ENCODE results near the gene TMEM62. TPM values are rescaled to one million over a fixed set of nuclear protein-coding genes. Genes with fewer than 3 reads are reported as not detected.
"Not testable (repeated sequence)": the region's sequence is repeated elsewhere in the genome, so short reads cannot be mapped to it uniquely, and the experiment has no call there.

TMEM62 gene
- polyA plus RNA-seq, 2 of the 4 experiments (the other 2 are of a cell fraction), result 6.9 to 7.8 TPM

GRCh38 chr15:43169888-43170287 lies 36.5 kb downstream of the TMEM62 start:
- no peak for TF ChIP-seq KDM5A (IDR thresholded peaks at IDR 0.05)
- no peak for TF ChIP-seq ZFP36 (IDR thresholded peaks at IDR 0.05; ENCODE audit: borderline replicate concordance, partially characterized antibody)
- no peak for TF ChIP-seq CBX2 (IDR thresholded peaks at IDR 0.05; ENCODE audit: borderline replicate concordance, low read depth)
- TF ChIP-seq, protein P1, sequence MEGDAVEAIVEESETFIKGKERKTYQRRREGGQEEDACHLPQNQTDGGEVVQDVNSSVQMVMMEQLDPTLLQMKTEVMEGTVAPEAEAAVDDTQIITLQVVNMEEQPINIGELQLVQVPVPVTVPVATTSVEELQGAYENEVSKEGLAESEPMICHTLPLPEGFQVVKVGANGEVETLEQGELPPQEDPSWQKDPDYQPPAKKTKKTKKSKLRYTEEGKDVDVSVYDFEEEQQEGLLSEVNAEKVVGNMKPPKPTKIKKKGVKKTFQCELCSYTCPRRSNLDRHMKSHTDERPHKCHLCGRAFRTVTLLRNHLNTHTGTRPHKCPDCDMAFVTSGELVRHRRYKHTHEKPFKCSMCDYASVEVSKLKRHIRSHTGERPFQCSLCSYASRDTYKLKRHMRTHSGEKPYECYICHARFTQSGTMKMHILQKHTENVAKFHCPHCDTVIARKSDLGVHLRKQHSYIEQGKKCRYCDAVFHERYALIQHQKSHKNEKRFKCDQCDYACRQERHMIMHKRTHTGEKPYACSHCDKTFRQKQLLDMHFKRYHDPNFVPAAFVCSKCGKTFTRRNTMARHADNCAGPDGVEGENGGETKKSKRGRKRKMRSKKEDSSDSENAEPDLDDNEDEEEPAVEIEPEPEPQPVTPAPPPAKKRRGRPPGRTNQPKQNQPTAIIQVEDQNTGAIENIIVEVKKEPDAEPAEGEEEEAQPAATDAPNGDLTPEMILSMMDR (IDR thresholded peaks at IDR 0.05), result no peak
- TF ChIP-seq CHD2 (IDR thresholded peaks at IDR 0.05; ENCODE audit: low read length, partially characterized antibody), result no peak
- TF ChIP-seq RFX5 (IDR thresholded peaks at IDR 0.05), result no peak
- TF ChIP-seq HOXB5 (CRISPR knock-in tag; IDR thresholded peaks at IDR 0.05), result no peak
- TF ChIP-seq MAFK (IDR thresholded peaks at IDR 0.05; ENCODE audit: partially characterized antibody), result no peak
- TF ChIP-seq RARB (CRISPR knock-in tag; IDR thresholded peaks at IDR 0.05), result no peak
- no peak for TF ChIP-seq ZNF302 (CRISPR knock-in tag; IDR thresholded peaks at IDR 0.05)
- TF ChIP-seq BHLHE40 (IDR thresholded peaks at IDR 0.05; ENCODE audit: low read depth, low read length), result no peak
- TF ChIP-seq JUN (IDR thresholded peaks at IDR 0.05), result no peak
- TF ChIP-seq FOSL2 (IDR thresholded peaks at IDR 0.05), result no peak
- TF ChIP-seq FOSL2 (CRISPR knock-in tag; IDR thresholded peaks at IDR 0.05), result no peak
- no peak for TF ChIP-seq HMGXB4 (CRISPR knock-in tag; IDR thresholded peaks at IDR 0.05; ENCODE audit: borderline replicate concordance)
- TF ChIP-seq KDM1A (IDR thresholded peaks at IDR 0.05; ENCODE audit: low read depth), result no peak
- TF ChIP-seq NFE2L2 (conservative IDR thresholded peaks at IDR 0.05; ENCODE audit: low read length), result no peak
- TF ChIP-seq FOSB (CRISPR knock-in tag; IDR thresholded peaks at IDR 0.05), result no peak
- no peak overlapping the region for H3K4me2 ChIP-seq
- FAIRE-seq (no peak), ATAC-seq (no peak), DNase-seq (ENCODE audit: low read depth in 1 of 2, low spot score in 1 of 2) (no peak)
- ChIA-PET CTCF (no interaction called here), POLR2A (no interaction called here)
- H3K9me3 ChIP-seq, result no peaks in the 10 kb centered on the region
- 82% methylated on average over 4 of the region's 4 CpGs for WGBS (ENCODE audit: missing lambda C conversion rate)
- H3K4me1 ChIP-seq, result peaks cover 8% of the 10 kb centered on the region; the same call in 2 of the 3 replicates
- H3K4me3 ChIP-seq, result no peak overlapping the region
- no peak overlapping the region for H3K27ac ChIP-seq

GRCh38 chr15:43175656-43176309 lies 42.4 kb downstream of the TMEM62 start:
- 90% methylated on average over 24 of the region's 25 CpGs for WGBS (ENCODE audit: missing lambda C conversion rate)
- DNase-seq (ENCODE audit: low read depth in 1 of 2, low spot score in 1 of 2); ATAC-seq; CTCF ChIA-PET; H3K4me3 ChIP-seq; POLR2A ChIA-PET; H3K4me1 ChIP-seq; H3K27ac ChIP-seq; FAIRE-seq; H3K9me3 ChIP-seq; H3K4me2 ChIP-seq: not testable (repeated sequence)

GRCh38 chr15:43177147-43177546 lies 43.8 kb downstream of the TMEM62 start:
- DNase-seq (ENCODE audit: low read depth in 1 of 2, low spot score in 1 of 2); CTCF ChIA-PET; H3K4me2 ChIP-seq; H3K9me3 ChIP-seq; H3K27ac ChIP-seq; POLR2A ChIA-PET; H3K4me3 ChIP-seq; ATAC-seq; H3K4me1 ChIP-seq; FAIRE-seq: not testable (repeated sequence)
- 97% methylated on average over 2 of the region's 2 CpGs for WGBS (ENCODE audit: missing lambda C conversion rate)

DNA sequence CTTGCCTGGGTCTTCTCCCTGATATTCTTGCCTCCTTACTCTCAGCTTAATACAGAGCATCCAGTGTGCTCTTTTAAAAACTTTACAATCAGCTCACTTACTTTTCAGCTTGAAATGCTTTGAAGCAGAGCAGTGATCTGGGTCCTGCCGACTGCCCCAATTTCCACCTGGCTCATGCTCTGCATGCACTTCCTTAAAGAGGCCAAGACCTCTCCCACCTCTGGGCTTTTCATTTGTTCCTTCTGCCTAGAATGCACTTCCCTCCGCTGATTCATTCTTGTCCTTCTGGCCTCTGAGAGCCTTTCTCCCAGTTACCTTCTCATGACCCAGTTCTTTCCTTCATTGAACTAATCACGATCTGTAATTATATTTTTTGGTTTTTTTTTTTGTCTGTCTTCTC lies 49.9 kb downstream of the TMEM62 start:
- Histone ChIP-seq H3K4me2 (no peak overlapping the region), H3K4me3 (no peak overlapping the region), H3K9me3 (no peaks in the 10 kb centered on the region), H3K27ac (no peak overlapping the region), H3K4me1 (peaks cover 6% of the 10 kb centered on the region; the same call in 2 of the 3 replicates)
- FAIRE-seq (no peak), DNase-seq (ENCODE audit: low read depth in 1 of 2, low spot score in 1 of 2) (no peak), ATAC-seq (no peak)
- CTCF ChIA-PET, result no interaction called here
- POLR2A ChIA-PET, result no interaction called here
- WGBS (ENCODE audit: missing lambda C conversion rate), result 60% methylated on average over 3 of the region's 3 CpGs
- TF ChIP-seq NPAS2 (CRISPR knock-in tag; IDR thresholded peaks at IDR 0.05; ENCODE audit: borderline replicate concordance) (no peak), RNF2 (IDR thresholded peaks at IDR 0.05; ENCODE audit: borderline replicate concordance, low read depth) (no peak), HOXB13 (CRISPR knock-in tag; IDR thresholded peaks at IDR 0.05; ENCODE audit: low read depth) (no peak), HDAC2 (IDR thresholded peaks at IDR 0.05) (no peak), CBX2 (IDR thresholded peaks at IDR 0.05; ENCODE audit: borderline replicate concordance, low read depth) (no peak), HEYL (CRISPR knock-in tag; IDR thresholded peaks at IDR 0.05) (no peak), FOXS1 (CRISPR knock-in tag; IDR thresholded peaks at IDR 0.05) (no peak), MAFK (IDR thresholded peaks at IDR 0.05; ENCODE audit: partially characterized antibody) (no peak), ZSCAN20 (CRISPR knock-in tag; IDR thresholded peaks at IDR 0.05) (no peak)
- TF ChIP-seq, protein P2, sequence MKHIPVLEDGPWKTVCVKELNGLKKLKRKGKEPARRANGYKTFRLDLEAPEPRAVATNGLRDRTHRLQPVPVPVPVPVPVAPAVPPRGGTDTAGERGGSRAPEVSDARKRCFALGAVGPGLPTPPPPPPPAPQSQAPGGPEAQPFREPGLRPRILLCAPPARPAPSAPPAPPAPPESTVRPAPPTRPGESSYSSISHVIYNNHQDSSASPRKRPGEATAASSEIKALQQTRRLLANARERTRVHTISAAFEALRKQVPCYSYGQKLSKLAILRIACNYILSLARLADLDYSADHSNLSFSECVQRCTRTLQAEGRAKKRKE (CRISPR knock-in tag; IDR thresholded peaks at IDR 0.05; ENCODE audit: low read depth), result no peak
- TF ChIP-seq, protein P3, sequence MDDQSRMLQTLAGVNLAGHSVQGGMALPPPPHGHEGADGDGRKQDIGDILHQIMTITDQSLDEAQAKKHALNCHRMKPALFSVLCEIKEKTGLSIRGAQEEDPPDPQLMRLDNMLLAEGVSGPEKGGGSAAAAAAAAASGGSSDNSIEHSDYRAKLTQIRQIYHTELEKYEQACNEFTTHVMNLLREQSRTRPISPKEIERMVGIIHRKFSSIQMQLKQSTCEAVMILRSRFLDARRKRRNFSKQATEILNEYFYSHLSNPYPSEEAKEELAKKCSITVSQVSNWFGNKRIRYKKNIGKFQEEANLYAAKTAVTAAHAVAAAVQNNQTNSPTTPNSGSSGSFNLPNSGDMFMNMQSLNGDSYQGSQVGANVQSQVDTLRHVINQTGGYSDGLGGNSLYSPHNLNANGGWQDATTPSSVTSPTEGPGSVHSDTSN (IDR thresholded peaks at IDR 0.05), result no peak
